ENCODE results near the gene ZNF227. TPM values are rescaled to one million over a fixed set of nuclear protein-coding genes. Genes with fewer than 3 reads are reported as not detected.
A peak's percentile ranks its signal among the peaks of the same experiment; 100 is the strongest.
"Not testable (repeated sequence)": the region's sequence is repeated elsewhere in the genome, so short reads cannot be mapped to it uniquely, and the experiment has no call there.

Gene ZNF227
- total RNA-seq, 1 donor from 2014 or later, result 22.6 TPM

DNA sequence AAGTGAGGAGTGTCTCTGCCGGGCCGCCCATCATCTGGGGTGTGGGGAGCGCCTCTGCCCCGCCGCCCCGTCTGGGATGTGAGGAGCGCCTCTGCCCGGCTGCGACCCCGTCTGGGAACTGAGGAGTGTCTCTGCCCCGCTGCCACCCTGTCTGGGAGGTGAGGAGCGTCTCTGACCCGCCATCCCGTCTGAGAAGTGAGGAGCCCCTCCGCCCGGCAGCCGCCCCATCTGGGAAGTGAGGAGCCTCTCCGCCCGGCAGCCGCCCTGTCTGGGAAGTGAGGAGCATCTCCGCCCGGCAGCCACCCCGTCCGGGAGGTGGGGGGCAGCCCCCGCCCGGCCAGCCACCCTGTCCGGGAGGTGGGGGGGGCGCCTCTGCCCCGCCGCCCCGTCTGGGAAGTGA is 8.5 kb upstream of the ZNF227 start:
- DNase-seq (ENCODE audit: low spot score); intact Hi-C loops (cut with micrococcal nuclease): not testable (repeated sequence)

DNA sequence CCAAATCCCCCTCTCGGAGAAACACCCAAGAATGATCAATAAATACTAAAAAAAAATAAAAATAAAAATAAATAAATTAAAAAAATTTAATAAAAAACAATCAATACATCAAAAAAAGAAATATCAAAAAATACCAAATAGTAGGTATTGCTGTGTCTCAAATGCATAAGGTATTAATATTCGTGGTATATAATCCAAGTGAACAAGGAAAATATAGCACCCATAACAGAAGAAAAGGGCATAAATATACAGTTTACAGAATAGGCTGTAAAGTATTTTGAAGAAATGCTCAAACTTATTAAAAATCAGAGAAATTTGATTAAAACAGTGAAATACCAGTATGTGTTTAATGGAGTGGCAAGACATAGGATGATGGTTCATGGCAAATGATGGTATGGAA is 7.6 kb upstream of the ZNF227 start:
- intact Hi-C loops (cut with micrococcal nuclease), result loop anchor here (5.0 kb wide), 1 partner anchor 202 kb away; the partner anchor contains the start of gene ZNF230
- no peak overlapping the region for H3K4me3 Mint-ChIP-seq
- H3K36me3 Mint-ChIP-seq (ENCODE audit: low read depth), result peaks cover 4% of the 10 kb centered on the region
- H3K4me1 Mint-ChIP-seq (ENCODE audit: low read depth), result peaks cover 16% of the 10 kb centered on the region
- H3K9me3 Mint-ChIP-seq, result peaks cover 42% of the 10 kb centered on the region
- no peak overlapping the region for H3K27ac Mint-ChIP-seq
- no peak for DNase-seq (ENCODE audit: low spot score)
- peaks cover 2% of the 10 kb centered on the region for H3K27me3 Mint-ChIP-seq (ENCODE audit: insufficient read depth)

More for the DNA sequence above, 8.5 kb upstream of the ZNF227 start:
- not testable (repeated sequence) for H3K36me3 Mint-ChIP-seq (ENCODE audit: low read depth); H3K27me3 Mint-ChIP-seq (ENCODE audit: insufficient read depth); H3K4me3 Mint-ChIP-seq; H3K27ac Mint-ChIP-seq
- peaks cover 16% of the 10 kb centered on the region for H3K4me1 Mint-ChIP-seq (ENCODE audit: low read depth)
- H3K9me3 Mint-ChIP-seq, result peaks cover 37% of the 10 kb centered on the region

DNA sequence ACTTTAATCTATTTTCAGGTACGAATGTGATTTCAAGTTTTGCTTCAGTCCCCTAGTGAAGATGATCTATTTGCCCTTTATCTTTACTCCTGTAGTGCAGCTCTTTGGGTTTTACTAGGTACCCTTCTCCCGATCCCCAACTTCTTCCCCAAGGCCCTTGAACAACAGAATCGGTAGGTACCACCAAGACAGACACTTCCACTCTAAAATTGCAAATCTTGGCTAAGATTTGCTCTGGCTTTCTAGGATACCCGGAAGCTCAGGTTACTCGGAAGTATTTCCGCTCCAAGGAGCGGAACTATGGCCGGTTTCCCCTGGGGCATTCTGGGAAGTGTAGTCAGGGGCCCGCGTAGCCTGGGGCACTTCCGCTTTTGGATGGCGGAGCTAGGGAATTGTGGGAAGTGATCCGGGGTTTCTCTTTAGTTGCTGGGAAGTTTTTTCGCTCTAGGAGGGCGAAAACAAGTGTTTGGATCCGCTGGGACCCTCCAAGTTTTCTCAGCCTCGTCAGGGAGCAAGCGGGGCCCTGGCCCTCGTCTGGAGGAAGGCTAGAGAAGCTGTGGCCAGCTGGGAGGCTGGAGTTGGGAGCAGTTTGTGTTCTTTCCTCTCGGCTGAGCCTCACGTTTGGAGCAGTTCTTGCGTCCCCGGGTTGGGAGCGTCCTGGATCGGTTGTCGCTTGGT is 5.1 kb upstream of the ZNF227 start:
- H3K4me1 Mint-ChIP-seq (ENCODE audit: low read depth), result peaks cover 16% of the 10 kb centered on the region
- H3K27ac Mint-ChIP-seq, result peak overlapping the region; percentile 69
- peaks cover 46% of the 10 kb centered on the region for H3K9me3 Mint-ChIP-seq
- peaks cover 2% of the 10 kb centered on the region for H3K27me3 Mint-ChIP-seq (ENCODE audit: insufficient read depth)
- peaks cover 4% of the 10 kb centered on the region for H3K36me3 Mint-ChIP-seq (ENCODE audit: low read depth)
- H3K4me3 Mint-ChIP-seq, result peak overlapping the region; percentile 86
- DNase-seq (ENCODE audit: low spot score), result peak; percentile 73
- intact Hi-C loops (cut with micrococcal nuclease), result loop anchor here (1.0 to 5.0 kb wide), 4 partner anchors 42 to 380 kb away; partner anchors contain the start of genes ZNF226, ZNF230, ZNF283 and ZNF45

DNA sequence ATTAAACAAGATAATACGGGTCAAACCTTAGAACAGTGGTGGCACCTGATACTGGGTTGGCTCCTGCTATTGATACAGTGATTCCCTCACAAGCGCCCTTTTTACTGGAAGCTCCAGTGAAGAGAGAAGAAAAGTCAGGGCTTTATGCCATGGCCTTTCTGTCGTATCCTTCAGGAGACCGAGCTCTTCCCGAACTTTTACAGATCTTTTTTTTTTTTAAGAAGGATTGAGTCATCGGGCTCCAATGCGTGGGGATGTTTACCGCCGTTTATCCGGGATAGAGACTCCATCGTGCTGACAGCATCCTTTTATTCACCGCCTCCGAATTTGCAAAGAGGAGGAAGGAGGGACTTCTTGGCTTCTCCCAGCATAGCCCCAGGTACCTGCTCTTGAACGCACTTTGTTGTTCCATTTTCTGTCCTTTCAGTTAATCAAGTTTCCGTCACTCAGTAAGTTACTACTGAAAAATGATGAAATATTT is 574 bp downstream of the ZNF227 start:
- Mint-ChIP-seq H3K27me3 (ENCODE audit: insufficient read depth) (no peaks in the 10 kb centered on the region), H3K4me1 (ENCODE audit: low read depth) (peaks cover 21% of the 10 kb centered on the region), H3K4me3 (peak overlapping the region; percentile 89)

DNA sequence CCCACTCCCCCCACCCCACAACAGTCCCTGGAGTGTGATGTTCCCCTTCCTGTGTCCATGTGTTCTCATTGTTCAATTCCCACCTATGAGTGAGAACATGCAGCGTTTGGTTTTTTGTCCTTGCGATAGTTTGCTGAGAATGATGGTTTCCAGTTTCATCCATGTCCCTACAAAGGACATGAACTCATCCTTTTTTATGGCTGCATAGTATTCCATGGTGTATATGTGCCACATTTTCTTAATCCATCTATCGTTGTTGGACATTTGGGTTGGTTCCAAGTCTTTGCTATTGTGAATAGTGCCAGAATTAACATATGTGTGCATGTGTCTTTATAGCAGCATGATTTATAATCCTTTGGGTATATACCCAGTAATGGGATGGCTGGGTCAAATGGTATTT is 7.6 kb downstream of the ZNF227 start:
- Mint-ChIP-seq H3K36me3 (ENCODE audit: low read depth) (peaks cover 53% of the 10 kb centered on the region), H3K9me3 (peaks cover 40% of the 10 kb centered on the region)
- DNase-seq (ENCODE audit: low spot score); intact Hi-C loops (cut with micrococcal nuclease); H3K4me3 Mint-ChIP-seq; H3K27ac Mint-ChIP-seq; H3K4me1 Mint-ChIP-seq (ENCODE audit: low read depth); H3K27me3 Mint-ChIP-seq (ENCODE audit: insufficient read depth): not testable (repeated sequence)

More for the DNA sequence above, 574 bp downstream of the ZNF227 start:
- Mint-ChIP-seq H3K36me3 (ENCODE audit: low read depth) (peaks cover 26% of the 10 kb centered on the region), H3K27ac (peak overlapping the region; percentile 79), H3K9me3 (peaks cover 33% of the 10 kb centered on the region)
- DNase-seq (ENCODE audit: low spot score), result no peak
- intact Hi-C loops (cut with micrococcal nuclease), result loop anchor here (1.0 to 2.0 kb wide), 10 partner anchors 48 to 386 kb away; partner anchors contain the start of genes ZNF155, ZNF180, ZNF222 and ZNF224

DNA sequence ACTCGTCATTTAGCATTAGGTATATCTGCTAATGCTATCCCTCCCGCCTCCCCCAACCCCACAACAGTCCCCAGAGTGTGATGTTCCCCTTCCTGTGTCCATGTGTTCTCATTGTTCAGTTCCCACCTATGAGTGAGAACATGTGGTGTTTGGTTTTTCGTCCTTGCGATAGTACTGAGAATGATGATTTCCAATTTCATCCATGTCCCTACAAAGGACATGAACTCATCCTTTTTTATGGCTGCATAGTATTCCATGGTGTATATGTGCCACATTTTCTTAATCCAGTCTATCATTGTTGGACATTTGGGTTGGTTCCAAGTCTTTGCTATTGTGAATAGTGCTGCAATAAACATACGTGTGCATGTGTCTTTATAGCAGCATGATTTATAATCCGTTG is 8.4 kb downstream of the ZNF227 start:
- DNase-seq (ENCODE audit: low spot score); H3K27me3 Mint-ChIP-seq (ENCODE audit: insufficient read depth); H3K4me3 Mint-ChIP-seq; H3K27ac Mint-ChIP-seq; intact Hi-C loops (cut with micrococcal nuclease); H3K4me1 Mint-ChIP-seq (ENCODE audit: low read depth): not testable (repeated sequence)
- Mint-ChIP-seq H3K9me3 (peaks cover 45% of the 10 kb centered on the region), H3K36me3 (ENCODE audit: low read depth) (peaks cover 53% of the 10 kb centered on the region)

DNA sequence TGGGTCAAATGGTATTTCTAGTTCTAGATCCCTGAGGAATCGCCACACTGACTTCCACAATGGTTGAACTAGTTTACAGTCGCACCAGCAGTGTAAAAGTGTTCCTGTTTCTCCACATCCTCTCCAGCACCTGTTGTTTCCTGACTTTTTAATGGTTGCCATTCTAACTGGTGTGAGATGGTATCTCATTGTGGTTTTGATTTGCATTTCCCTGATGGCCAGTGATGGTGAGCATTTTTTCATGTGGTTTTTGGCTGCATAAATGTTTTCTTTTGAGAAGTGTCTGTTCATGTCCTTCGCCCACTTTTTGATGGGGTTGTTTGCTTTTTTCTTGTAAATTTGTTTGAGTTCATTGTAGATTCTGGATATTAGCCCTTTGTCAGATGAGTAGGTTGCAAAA is 9.0 kb downstream of the ZNF227 start:
- H3K4me3 Mint-ChIP-seq; H3K4me1 Mint-ChIP-seq (ENCODE audit: low read depth); DNase-seq (ENCODE audit: low spot score); intact Hi-C loops (cut with micrococcal nuclease); H3K27ac Mint-ChIP-seq; H3K27me3 Mint-ChIP-seq (ENCODE audit: insufficient read depth): not testable (repeated sequence)
- Mint-ChIP-seq H3K36me3 (ENCODE audit: low read depth) (peaks cover 52% of the 10 kb centered on the region), H3K9me3 (peaks cover 44% of the 10 kb centered on the region)

DNA sequence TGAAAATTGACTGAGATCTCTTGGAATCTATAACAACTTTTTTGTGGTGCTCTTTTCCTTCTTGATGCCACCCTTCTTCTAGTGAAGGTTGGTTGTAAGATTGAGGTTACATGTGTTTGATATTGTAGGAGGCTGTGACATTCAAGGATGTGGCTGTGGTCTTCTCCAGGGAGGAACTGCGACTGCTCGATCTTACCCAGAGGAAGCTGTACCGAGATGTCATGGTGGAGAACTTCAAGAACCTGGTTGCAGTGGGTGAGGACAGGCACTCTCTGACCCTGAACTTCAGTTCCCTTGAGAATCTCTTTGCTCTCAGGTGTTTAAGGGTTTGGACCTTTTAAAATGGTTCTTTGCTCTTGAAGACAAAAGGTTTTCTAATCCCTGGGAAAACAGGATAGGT is 16.0 kb downstream of the ZNF227 start:
- no peaks in the 10 kb centered on the region for H3K4me1 Mint-ChIP-seq (ENCODE audit: low read depth)
- intact Hi-C loops (cut with micrococcal nuclease), result no loop called here
- peaks cover 66% of the 10 kb centered on the region for H3K36me3 Mint-ChIP-seq (ENCODE audit: low read depth)
- DNase-seq (ENCODE audit: low spot score), result no peak
- no peaks in the 10 kb centered on the region for H3K27me3 Mint-ChIP-seq (ENCODE audit: insufficient read depth)
- H3K4me3 Mint-ChIP-seq, result no peak overlapping the region
- H3K27ac Mint-ChIP-seq, result no peak overlapping the region
- peaks cover 56% of the 10 kb centered on the region for H3K9me3 Mint-ChIP-seq

DNA sequence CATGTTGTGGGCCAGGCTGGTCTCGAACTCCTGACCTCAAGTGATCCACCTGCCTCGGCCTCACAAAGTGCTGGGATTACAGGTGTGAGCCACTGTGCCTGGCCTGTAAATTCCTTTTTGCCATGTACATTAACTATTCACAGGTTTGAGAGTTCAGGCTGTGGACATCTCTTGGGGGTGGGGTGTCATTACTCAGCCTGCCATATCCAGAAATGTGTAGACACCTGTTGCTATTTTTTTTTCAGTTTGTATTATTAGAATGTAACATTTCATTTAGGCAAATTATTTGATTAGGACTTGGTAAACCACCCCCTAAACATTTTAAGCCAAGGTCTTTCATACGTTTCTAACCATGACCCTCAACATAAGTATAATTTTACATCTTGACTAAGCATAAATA is 20.5 kb downstream of the ZNF227 start:
- H3K36me3 Mint-ChIP-seq (ENCODE audit: low read depth), result peaks cover 81% of the 10 kb centered on the region
- no peaks in the 10 kb centered on the region for H3K27me3 Mint-ChIP-seq (ENCODE audit: insufficient read depth)
- no peaks in the 10 kb centered on the region for H3K4me1 Mint-ChIP-seq (ENCODE audit: low read depth)
- H3K27ac Mint-ChIP-seq, result no peak overlapping the region
- intact Hi-C loops (cut with micrococcal nuclease), result no loop called here
- H3K4me3 Mint-ChIP-seq, result no peak overlapping the region
- no peak for DNase-seq (ENCODE audit: low spot score)
- peaks cover 72% of the 10 kb centered on the region for H3K9me3 Mint-ChIP-seq

DNA sequence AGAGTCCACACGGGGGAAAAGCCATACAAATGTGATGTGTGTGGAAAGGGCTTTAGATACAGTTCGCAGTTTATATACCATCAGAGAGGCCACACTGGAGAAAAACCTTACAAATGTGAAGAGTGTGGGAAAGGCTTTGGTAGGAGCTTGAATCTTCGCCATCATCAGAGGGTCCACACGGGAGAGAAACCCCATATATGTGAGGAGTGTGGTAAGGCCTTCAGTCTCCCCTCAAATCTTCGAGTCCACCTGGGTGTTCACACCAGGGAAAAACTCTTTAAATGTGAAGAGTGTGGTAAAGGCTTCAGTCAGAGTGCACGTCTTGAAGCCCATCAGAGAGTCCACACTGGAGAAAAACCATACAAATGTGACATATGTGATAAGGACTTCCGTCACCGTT is 24.1 kb downstream of the ZNF227 start:
- Mint-ChIP-seq H3K9me3 (peaks cover 78% of the 10 kb centered on the region), H3K27me3 (ENCODE audit: insufficient read depth) (no peaks in the 10 kb centered on the region), H3K36me3 (ENCODE audit: low read depth) (peaks cover 66% of the 10 kb centered on the region), H3K4me1 (ENCODE audit: low read depth) (no peaks in the 10 kb centered on the region), H3K27ac (no peak overlapping the region), H3K4me3 (no peak overlapping the region)
- DNase-seq (ENCODE audit: low spot score), result no peak
- intact Hi-C loops (cut with micrococcal nuclease), result no loop called here

DNA sequence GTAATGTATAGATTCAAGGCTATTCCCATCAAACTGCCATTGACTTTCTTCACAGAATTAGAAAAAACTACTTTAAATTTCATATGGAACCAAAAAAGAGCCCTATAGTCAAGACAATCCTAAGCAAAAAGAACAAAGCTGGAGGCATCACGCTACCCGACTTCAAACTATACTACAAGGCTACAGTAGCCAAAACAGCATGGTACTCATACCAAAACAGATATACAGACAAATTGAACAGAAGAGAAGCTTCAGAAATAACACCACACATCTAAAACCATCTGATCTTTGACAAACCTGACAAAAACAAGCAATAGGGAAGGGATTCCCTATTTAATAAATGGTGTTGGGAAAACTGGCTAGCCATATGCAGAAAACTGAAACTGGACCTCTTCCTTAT is 40.0 kb downstream of the ZNF227 start:
- H3K27ac Mint-ChIP-seq; intact Hi-C loops (cut with micrococcal nuclease); H3K4me1 Mint-ChIP-seq (ENCODE audit: low read depth); DNase-seq (ENCODE audit: low spot score); H3K27me3 Mint-ChIP-seq (ENCODE audit: insufficient read depth); H3K4me3 Mint-ChIP-seq: not testable (repeated sequence)
- peaks cover 12% of the 10 kb centered on the region for H3K36me3 Mint-ChIP-seq (ENCODE audit: low read depth)
- peaks cover 92% of the 10 kb centered on the region for H3K9me3 Mint-ChIP-seq

DNA sequence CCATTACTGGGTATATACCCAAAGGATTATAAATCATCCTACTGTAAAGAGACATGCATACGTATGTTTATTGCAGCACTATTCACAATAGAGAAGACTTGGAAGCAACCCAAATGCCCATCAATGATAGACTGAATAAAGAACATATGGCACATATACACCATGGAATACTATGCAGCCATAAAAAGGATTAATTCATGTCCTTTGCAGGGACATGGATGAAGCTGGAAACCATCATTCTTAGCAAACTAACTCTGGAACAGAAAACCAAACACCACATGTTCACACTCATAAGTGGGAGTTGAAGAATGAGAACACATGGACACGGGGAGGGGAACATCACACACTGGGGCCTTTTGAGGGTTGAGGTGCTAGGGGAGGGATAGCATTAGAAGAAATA is 41.1 kb downstream of the ZNF227 start:
- H3K4me1 Mint-ChIP-seq (ENCODE audit: low read depth); DNase-seq (ENCODE audit: low spot score); intact Hi-C loops (cut with micrococcal nuclease); H3K27ac Mint-ChIP-seq; H3K4me3 Mint-ChIP-seq; H3K27me3 Mint-ChIP-seq (ENCODE audit: insufficient read depth): not testable (repeated sequence)
- peaks cover 94% of the 10 kb centered on the region for H3K9me3 Mint-ChIP-seq
- peaks cover 12% of the 10 kb centered on the region for H3K36me3 Mint-ChIP-seq (ENCODE audit: low read depth)

DNA sequence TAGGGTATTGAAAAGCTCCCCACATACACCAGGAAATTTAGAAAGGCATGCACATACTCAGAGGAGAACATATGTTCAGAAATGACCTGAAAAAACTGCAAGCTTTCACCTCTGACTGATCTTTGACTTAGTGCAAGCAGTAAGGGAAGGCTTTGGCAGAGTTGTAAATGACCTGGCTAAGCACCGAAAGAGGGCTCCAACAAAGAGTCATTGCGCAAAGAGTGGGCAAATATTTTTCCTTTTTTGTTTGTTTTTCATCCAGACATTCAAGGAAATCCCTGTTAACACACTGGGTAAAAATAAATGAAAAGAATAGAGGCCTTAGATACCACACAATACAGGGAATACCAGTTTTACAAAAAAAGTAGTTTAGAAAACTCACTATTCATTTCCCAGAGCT is 42.2 kb downstream of the ZNF227 start:
- Mint-ChIP-seq H3K4me1 (ENCODE audit: low read depth) (no peaks in the 10 kb centered on the region), H3K27me3 (ENCODE audit: insufficient read depth) (no peaks in the 10 kb centered on the region), H3K4me3 (no peak overlapping the region), H3K9me3 (peaks cover 93% of the 10 kb centered on the region), H3K36me3 (ENCODE audit: low read depth) (peaks cover 12% of the 10 kb centered on the region), H3K27ac (no peak overlapping the region)
- intact Hi-C loops (cut with micrococcal nuclease), result no loop called here
- DNase-seq (ENCODE audit: low spot score), result no peak

Data from activated T-helper 1 cell treated with anti-CD3 and anti-CD28 coated beads, Interleukin-12 subunit alpha, Interleukin-12 subunit beta, Interleukin-2, Interleukin-4 antibody, amounts not matched to agents 30 ng/mL and 10 ng/mL and 1 ng/mL, durations not matched to agents 14 hours and 24 hours and 36 hours (primary cell).